GM19328 (cell line): ENCODE measurements around the gene ANKRD34A.

Experiments
- ATAC-seq: cut with Tn5 transposase; IDR thresholded peaks from one replicate; pipeline ENCODE4 v1.9.1; 2021; ENCODE audit warnings: mild to moderate bottlenecking, moderate library complexity; ENCODE audit not compliant: unreplicated experiment

Gene ANKRD34A

DNA sequence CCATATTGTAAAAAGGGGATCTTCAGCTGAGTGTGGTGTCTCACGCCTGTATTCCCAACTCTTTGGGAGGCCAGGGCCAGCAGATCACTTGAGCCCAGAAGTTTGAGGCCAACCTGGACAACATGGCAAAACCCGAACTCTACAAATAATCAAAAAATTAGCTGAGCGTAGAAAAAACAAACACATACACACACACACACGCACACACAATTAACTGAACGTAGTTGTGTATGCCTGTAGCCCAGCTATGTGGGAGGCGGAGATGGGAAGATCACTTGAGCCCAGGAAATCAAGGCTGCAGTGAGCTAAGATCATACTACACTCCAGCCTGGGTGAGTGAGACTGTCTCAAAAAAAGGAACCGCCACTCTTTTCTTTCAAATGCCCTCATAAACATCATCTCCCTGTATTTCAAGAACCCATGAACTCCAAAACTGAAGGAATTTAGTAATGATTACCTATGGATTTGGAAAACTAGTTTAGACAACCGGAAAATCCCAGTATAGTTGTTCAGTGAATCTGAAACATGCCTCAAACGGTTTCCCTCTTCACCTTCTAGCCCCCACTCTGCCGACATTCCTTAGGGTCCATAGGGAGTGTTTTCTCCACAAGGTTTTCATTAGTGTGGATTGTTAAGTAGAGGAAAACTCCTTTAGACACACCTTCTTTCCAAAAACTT lies 27.5 kb upstream of the ANKRD34A start:
- no peak for ATAC-seq

DNA sequence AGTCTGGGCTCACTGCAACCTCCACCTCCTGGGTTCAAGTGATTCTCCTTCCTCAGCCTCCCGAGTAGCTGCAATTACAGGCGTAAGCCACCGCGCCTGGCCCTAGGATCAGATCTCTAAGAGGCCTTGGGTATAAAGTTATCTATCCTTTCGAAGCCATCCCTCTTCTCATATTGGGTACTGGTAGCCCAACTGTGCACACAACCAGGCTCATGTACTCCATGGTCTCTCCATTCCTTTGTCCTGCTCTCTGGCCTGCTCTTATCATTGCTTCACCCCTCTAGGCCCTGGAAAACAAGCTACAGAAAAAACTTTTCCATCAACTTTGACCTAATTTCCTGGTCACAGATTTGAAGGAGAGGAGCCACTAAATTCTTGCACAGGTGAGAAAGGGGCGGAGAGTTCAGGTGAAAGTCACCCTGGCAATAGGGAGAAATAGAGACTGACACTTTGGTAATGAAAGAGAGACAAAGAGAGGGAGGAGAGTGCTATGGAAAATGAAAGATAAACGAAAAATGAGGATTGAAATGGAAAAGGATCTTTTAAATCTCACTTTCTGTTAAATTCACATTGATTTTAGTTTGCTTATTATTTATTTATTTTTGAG lies 26.0 kb upstream of the ANKRD34A start:
- no peak for ATAC-seq

DNA sequence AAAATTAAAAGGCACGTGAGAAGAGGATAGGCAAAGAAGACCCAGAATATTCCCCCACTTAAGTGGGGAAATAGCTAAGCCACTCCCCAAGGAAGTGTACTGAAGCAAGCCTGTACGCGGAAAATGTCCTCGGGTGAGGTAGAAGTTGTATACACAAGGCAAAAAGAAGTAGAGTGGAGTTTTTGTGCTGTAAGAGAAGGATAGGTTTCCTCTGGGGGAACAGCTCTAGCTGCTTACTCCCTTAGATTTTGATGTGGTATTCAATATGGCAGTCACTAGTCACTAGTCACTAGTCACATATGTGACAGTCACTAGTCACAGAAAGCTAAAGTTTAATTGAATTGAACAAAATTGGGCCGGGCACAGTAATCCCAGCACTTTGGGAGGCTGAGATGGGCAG lies 24.4 kb upstream of the ANKRD34A start:
- no peak for ATAC-seq

DNA sequence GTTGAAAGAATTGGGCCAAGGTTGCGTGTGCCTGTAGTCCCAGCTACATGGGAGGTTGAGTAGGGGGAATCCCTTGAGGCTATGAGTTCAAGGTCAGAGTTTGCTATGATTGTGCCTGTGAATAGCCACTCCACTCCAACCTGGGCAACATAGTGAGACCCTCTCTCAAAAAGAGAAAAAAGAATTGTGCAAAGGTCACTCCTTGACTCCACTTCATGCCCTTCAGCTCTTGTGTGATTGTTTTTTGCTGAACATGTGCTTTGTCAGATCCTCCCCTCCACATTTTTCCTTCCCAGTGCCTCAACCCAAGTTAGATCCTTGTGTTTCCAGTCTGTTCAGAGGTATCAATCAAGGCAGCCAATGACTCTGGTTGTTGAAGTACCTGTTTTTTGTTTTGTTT lies 23.6 kb upstream of the ANKRD34A start:
- ATAC-seq = no peak

DNA sequence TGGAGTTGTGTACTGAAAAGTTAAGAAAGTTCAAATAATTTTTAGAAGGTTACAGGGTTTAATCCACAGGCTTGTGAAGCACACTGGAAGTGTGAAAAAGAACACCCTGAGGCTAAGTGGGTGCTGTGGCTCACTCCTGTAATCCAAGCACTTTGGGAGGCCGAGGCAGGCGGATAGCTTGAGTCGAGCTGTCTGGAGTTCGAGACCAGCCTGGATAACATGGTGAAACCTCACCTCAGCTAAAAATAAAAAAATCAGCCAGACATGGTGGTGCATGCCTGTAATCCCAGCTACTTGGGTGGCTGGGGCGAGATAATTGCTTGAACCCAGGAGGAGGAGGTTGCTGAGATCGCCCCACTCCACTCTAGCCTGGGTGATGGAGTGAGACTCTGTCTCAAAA lies 22.2 kb upstream of the ANKRD34A start:
- ATAC-seq = no peak

DNA sequence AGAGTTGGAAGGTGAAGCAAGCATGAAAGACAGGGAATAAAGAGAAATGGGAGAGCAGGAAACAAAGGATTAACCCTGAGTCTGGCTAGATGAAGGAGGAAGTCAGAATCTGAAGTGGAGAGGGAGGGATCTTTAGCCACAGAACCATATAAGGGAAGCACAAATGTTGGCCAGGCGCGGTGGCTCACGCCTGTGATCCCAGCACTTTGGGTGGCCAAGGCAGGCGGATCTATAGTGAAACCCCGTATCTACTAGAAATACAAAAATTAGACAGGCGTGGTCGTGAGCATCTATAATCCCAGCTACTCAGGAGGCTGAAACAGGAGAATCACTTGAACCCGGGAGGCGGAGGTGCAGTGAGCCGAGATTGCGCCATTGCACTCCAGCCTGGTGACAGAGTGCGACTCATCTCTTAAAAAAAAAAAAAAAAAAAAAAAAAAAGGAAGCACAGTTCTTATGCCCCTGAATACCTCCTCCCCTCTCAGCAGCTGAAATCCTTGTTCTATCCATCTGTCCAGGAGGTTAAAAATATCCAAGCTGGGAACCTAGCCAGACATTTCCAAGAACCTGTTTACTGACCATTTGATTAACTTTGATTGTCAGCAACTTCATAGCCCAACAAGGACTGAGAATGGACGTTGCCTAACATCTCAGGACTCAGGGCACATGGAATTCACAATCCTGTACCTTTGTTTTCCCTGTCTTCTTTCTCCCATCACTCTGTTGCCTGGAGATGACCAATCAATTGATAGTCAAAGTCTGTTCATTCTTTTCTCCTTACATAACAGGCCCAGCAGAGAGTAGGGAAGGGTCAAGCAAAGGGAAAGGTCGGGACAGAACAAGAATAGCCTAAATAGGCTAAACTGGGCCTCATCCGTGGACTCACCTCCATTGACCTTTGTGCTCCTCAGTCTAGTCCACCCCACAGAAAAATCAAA lies 21.4 kb upstream of the ANKRD34A start:
- no peak for ATAC-seq

DNA sequence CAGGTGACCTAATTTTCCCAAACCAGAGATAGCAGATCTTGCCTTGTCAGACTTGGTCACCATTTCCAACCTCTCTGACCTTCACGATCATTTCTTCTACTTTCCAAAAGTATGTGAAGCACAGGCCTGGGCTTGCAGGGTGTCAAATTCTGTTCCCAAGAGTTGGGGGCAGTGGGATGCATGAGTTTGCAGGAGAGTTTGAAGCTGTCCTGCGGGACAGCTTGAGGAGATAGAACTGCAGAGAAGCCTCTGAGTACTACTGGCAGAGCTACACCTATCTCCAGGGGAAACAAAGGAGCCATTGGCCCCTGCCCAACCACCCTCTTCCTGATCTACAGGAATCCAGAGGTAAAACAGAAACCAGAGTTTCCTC lies 20.7 kb upstream of the ANKRD34A start:
- no peak for ATAC-seq

DNA sequence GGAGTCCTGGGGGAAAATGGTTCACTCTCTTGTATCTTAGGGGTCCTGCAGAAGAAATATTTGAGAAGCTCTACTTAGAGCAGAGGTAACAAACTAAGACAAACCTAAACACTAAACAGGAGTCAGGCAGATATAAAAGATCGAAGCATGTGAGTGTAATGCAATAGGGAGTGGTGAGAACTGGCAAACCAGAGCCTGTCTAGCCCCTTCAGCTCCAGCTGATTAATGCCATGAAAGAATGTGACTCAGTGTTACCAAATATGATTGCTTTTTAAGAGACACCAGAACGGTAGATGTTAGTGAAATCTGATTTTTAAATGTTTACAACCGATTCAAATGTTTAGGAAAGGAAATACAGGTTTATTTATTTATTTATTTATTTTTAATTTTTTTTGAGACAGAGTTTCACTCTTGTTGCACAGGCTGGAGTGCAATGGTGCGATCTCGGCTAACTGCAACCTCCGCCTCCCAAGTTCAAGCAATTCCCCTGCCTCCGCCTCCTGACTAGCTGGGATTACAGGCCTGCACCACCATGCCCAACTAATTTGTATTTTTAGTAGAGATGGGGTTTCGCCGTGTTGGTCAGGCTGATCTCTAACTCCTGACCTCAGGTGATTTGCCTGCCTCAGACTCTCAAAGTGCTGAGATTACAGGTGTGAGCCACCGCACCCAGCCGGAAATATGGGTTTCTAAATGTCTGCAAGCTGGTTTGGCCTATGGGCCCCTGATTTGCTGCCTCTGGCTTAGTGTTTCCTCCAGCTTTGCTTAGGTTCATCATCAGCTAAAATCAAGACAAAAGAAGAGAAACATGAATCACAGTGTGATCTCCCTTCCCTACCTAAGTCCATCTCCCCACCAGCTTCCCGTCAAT lies 19.8 kb upstream of the ANKRD34A start:
- no peak for ATAC-seq

DNA sequence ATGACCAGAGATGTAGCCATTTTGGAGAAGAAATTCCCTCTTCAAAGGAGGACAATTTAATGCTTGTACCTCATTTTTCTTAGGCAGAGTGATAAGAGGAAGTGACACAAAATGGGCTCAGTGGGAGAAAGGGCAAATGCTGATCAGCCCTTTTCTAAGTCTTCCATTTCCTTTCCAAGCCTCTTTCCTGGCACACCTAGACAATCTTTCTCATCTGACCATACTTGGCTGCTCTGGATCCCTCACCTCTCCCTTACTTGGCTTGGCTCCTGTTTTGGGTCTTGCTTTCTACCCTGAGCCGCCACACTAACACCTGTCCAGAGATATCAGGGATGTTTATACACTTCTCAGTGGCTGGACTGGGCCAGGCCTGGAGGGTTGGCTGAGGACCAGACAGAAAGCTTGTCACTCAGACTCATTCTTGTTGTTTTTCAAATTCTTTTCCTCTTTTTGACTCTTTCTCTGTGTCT lies 18.9 kb upstream of the ANKRD34A start:
- ATAC-seq = no peak

DNA sequence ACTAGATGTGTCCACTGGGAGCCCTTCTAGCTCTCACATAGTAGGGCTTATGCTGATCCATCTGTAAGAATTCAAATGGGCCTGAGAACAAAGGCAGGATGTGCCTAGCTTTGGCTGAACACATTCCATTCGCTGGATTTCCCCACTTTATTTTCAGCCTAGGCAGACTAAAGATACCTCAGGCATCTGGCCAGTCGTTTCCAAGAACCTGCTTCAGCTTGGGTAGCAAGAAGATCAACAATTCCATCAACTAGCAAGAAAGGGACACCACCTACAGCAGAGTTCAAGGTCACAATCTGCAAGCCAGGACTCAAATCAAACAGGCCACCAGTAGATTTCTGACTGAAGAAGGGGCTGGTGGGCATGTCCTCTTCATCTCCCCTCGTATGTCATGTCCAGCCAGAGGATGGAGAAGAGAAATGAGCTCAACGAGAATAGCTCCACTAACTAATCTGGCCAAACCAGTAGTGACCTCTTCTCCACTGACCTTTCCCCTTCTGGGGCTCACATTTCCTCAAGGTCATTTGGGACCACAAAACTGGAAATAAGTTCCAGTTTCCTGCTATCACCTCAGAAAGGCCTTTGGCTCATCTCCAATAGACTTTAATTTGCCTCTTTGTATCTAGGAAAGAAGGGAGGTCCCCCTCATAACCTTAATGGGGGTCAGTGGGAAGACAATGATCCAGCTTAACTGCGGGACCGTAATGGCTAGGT lies 17.8 kb upstream of the ANKRD34A start:
- no peak for ATAC-seq

DNA sequence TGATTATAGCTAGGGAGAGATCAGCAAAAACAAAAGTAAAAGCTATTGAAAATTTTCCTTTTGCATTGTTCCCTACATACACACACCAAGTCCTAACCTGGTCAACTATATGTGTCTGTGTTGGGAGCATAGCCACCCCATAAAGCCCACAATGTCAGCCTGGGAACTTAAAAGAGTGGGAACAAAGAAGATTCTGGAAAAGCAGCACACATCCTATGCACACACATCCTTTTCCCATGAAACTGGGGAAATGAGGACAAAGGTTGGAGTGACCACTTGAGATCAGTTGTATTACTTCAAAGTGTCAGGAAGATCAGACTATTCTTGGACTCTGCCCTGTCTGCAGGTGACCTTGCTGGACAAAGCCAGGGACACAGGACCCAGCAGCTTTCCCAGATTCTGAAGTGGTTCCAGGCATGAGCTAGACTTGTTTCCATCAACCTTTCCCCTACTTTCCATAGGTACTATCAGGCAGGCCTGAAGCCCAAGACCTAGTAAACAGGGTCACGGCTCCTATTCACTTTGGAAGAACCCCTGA lies 16.2 kb upstream of the ANKRD34A start:
- no peak for ATAC-seq

DNA sequence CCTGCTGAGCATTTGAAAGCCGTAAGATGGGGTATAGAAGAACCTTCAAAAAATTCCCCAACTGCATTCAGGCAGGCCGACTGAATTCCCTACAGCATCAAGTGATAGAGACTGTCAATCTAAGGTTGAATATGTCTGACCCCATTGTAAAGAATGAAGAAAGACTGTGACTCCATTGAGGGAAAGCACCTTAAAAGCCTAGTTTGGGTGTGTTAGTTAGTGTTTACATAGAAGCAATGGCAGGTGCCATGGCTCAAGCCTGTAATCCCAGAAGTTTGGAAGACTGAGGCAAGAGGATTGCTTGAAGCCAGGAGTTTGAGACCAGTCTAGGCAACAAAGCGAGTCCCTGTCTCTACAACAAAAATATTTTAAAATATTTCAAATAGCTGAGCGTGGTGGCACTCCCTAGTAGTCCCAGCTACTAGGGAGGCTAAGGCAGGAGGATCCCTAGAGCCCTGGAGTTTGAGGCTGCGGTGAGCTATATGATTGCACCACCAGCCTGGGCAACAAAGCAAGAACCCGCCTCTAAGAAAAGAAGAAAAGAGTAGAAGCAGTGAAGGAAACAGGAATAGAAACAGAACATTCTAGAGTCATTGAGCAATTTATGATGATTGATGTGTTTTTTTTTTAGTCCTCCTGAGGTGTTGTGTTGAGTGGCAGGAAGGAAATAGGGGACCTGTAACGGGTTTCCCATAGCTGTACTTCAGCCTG lies 15.5 kb upstream of the ANKRD34A start:
- no peak for ATAC-seq

DNA sequence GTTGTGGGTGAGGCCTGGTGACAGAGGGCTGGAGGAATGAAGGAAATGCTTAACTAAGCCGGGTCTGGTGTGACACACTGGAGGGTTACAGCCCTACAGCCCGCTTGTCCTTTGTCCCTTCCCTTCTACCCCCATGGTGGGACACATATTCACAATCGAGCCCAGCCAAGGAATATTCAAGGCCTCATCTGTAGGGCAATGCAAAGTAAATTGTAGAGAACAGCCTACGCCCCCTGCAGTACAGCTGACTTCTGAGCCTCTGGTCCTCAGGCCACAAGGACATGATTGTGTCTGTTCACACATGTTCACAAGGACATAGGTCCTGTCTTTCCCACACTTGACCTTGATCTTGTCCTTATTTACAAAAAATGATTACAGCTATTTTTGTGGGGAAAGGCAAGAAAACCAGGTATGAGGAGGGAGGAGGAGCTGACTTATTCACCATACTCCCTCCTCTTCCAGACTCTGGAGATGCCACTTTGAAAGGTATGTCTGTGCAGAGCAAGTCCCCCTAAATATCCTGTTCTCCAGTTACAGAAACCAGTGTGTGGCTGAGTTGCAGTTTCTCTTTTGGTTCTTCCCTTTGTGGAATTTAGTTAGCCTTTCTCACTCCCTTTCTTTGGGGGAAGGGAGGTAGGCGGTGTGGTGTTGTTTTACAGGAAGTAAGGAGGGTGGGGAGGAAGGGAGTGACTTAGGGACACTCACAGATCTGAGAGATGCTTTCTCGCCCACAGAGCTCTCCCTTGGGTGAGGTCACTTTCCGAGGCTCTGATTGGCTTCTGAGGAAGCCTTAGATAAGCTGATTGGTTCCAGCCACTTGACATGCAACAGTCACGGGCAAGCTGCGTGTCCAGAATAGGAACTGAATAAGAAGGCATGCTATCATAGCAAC lies 14.7 kb upstream of the ANKRD34A start:
- peak; percentile 86 for ATAC-seq

DNA sequence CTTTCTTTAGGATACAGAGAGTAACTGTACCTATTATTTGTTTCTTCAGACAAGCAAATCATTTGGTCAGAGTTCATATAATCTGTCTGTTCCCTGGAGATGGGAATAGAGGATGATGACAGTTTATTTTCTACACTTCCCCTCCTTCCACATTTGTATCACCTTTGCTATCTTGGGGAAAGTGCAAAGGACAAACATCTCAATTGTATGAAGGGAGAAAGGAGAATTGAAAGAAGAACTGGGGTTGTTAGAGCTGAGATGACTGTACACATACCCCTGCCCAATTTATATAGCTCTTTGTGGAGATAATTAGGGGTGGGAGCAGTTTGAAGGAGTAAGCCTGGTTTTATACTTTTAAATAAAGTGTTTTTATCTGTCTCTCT lies 14.1 kb upstream of the ANKRD34A start:
- no peak for ATAC-seq

DNA sequence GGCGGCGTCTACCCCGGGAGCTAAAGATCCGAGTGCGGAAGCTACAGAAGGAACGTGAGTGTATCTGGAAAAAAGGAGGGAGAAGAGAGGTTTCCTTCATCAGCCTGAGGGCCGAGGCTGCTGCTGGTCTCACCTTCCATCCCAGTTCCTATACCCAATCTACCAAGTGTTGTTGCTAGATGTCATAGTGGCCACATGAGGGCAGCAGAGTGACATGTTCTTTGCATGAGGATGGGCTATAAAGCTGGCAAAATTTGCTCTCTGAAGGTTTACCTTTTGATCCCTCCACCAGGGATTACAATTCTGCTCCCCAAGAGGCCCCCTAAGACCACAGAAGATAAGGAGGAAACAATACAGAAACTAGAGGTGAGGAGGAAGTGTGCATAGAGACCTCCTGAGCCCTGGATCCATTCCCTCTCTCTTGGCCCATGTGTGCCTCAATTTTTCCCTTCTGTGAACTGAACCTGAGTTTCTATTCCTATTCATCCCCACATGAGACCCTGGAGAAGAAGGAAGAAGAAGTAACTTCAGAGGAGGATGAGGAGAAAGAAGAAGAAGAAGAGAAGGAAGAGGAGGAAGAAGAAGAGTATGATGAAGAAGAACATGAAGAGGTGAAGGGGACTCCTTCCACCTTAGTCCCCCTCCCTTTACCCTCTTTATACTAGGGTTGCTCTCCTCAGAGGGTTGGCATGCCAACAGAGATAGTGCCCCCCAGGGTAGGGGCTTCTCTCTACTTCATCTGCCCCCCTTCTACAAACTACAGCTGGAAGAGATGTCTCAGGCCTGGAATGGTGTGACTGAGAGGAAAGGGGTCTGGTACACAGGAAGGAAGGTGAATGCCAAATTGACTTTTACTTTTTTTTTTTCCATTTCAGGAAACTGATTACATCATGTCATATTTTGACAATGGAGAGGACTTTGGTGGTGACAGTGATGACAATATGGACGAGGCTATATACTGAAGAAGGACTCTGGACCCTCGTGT lies 13.4 kb upstream of the ANKRD34A start:
- no peak for ATAC-seq

DNA sequence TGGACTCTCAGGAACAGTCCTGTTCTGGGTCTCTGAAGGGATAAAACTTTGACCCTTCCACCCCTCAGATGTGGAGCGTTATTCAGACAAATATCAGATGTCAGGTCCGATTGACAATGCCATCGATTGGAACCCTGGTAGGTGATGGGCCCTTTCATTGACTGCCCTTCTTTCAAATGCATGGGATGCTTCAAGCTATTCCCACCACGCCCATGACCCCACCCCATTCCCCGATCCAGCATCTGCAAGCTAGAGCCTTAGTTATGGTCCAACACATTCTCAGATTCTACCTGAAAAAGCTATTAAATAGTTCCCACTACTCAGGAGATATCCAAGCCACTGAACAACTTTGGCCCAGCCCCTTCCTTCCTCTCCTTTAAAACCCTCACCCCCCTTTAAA lies 12.6 kb upstream of the ANKRD34A start:
- no peak for ATAC-seq

DNA sequence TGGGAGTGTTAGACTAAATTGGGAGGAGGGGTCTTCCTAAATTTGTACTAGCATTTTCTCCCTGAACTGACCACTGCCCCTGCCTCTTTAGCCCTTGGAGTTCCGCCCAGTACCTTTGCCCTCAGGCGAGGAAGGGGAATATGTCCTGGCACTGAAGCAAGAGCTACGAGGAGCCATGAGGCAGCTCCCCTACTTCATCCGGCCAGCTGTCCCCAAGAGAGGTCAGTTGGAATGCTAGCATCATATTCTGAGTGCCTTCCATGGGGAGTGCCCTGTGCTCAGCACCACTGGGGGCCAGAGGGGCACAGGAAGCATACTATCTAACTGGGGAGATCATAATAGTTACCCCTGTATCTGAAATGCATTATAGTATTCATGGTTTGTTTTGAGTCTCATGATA lies 10.8 kb upstream of the ANKRD34A start:
- no peak for ATAC-seq
